DND-41 (cell line): ENCODE results near the gene ZNF789.
A peak's percentile ranks its signal among the peaks of the same experiment; 100 is the strongest.

Source experiments
- ATAC-seq: fragments of 200-7000 bp; cut with Tn5 transposase; 3 replicates; pipeline ENCODE4 v1.9.1; 2021; ENCODE audit warnings: low read depth; ENCODE audit not compliant: insufficient read depth
- DNase-seq: peaks from one replicate; pipeline ENCODE4 v3.0.0-alpha.2; 2020
- H2AFZ ChIP-seq: 2 replicates; pipeline ENCODE4 v1.6.0; 2012; ENCODE audit warnings: low read depth, low read length
- H3K27ac ChIP-seq: 2 replicates; pipeline ENCODE4 v1.5.1; 2012; ENCODE audit warnings: low read length, inconsistent platforms
- H3K27me3 ChIP-seq: fragments of 200-600 bp; sonication (generic); 2 replicates; pipeline ENCODE4 v1.6.0; 2012; ENCODE audit warnings: low read length, mild to moderate bottlenecking, inconsistent platforms; ENCODE audit not compliant: insufficient read depth, poor library complexity
- H3K36me3 ChIP-seq: 2 replicates; pipeline ENCODE4 v1.5.1; 2012; ENCODE audit warnings: low read length, inconsistent platforms; ENCODE audit not compliant: insufficient read depth
- H3K4me1 ChIP-seq: 2 replicates; pipeline ENCODE4 v1.5.1; 2012; ENCODE audit warnings: mild to moderate bottlenecking, low read length; ENCODE audit not compliant: insufficient read depth
- H3K4me2 ChIP-seq: 2 replicates; pipeline ENCODE4 v1.6.0; 2012; ENCODE audit warnings: mild to moderate bottlenecking, moderate library complexity, low read length, inconsistent platforms; ENCODE audit not compliant: insufficient read depth
- H3K4me3 ChIP-seq, 2 experiments: fragments of 200-600 bp in 1 of 2; shearing (Covaris generic) in 1 of 2; 2 replicates each; pipeline ENCODE4 v1.5.1; 2012 to 2016; ENCODE audit warnings: inconsistent platforms in 2 of 2, low read length in 2 of 2, mild to moderate bottlenecking in 2 of 2, low read depth in 1 of 2, moderate library complexity in 1 of 2
- H3K79me2 ChIP-seq: 2 replicates; pipeline ENCODE4 v1.6.0; 2012; ENCODE audit warnings: low read length, inconsistent platforms; ENCODE audit not compliant: insufficient read depth
- H3K9ac ChIP-seq: 2 replicates; pipeline ENCODE4 v1.6.0; 2012; ENCODE audit warnings: low read depth, mild to moderate bottlenecking, inconsistent platforms, low read length, moderate library complexity
- H3K9me3 ChIP-seq: 2 replicates; pipeline ENCODE4 v1.5.1; 2012; ENCODE audit warnings: low read length, moderate library complexity, mild to moderate bottlenecking, inconsistent platforms; ENCODE audit not compliant: insufficient read depth, severe bottlenecking
- H4K20me1 ChIP-seq: 2 replicates; pipeline ENCODE4 v1.6.0; 2012; ENCODE audit warnings: low read length; ENCODE audit not compliant: insufficient read depth
- CTCF ChIP-seq: IDR thresholded peaks from 2 replicates; pipeline ENCODE4 v1.5.1; 2012; ENCODE audit warnings: borderline replicate concordance, low read length, moderate library complexity, mild to moderate bottlenecking; ENCODE audit not compliant: poor library complexity, severe bottlenecking; ENCODE audit errors: extremely low read depth
- EZH2 ChIP-seq: IDR thresholded peaks from 3 replicates; pipeline ENCODE4 v1.6.1; 2012; ENCODE audit warnings: borderline replicate concordance, low read depth, mild to moderate bottlenecking, moderate library complexity, low read length, inconsistent platforms; ENCODE audit not compliant: severe bottlenecking

ZNF789 gene

GRCh38 chr7:99447943-99448342 is 24.7 kb upstream of the ZNF789 start:
- no peaks in the 10 kb centered on the region for H3K27me3 ChIP-seq
- peaks cover 39% of the 10 kb centered on the region for H3K79me2 ChIP-seq
- H4K20me1 ChIP-seq = peaks cover 29% of the 10 kb centered on the region
- no peak overlapping the region for H3K9ac ChIP-seq
- no peaks in the 10 kb centered on the region for H3K4me1 ChIP-seq
- no peak overlapping the region for H3K4me3 ChIP-seq
- peaks cover 92% of the 10 kb centered on the region for H3K36me3 ChIP-seq
- ATAC-seq (no peak), DNase-seq (no peak)
- no peaks in the 10 kb centered on the region for H3K9me3 ChIP-seq
- peak; percentile 34 for TF ChIP-seq CTCF
- no peak for TF ChIP-seq EZH2
- no peak overlapping the region for H3K4me2 ChIP-seq
- H2AFZ ChIP-seq = no peak overlapping the region
- H3K27ac ChIP-seq = no peak overlapping the region

- Histone ChIP-seq H3K4me1 (no peaks in the 10 kb centered on the region), H3K9ac (no peak overlapping the region), H3K9me3 (no peaks in the 10 kb centered on the region), H3K27ac (no peak overlapping the region), H3K79me2 (peaks cover 32% of the 10 kb centered on the region), H3K4me3 (no peak overlapping the region), H4K20me1 (peaks cover 37% of the 10 kb centered on the region), H2AFZ (no peak overlapping the region), H3K36me3 (peaks cover 92% of the 10 kb centered on the region), H3K4me2 (no peak overlapping the region), H3K27me3 (no peaks in the 10 kb centered on the region)
- no peak for ATAC-seq
- DNase-seq = no peak
- TF ChIP-seq CTCF (no peak), EZH2 (no peak)
Observed at GRCh38 chr7:99448855-99449254, 23.8 kb upstream of the ZNF789 start.

GRCh38 chr7:99449326-99449725 is 23.4 kb upstream of the ZNF789 start:
- H3K36me3 ChIP-seq = peaks cover 95% of the 10 kb centered on the region
- no peak overlapping the region for H3K4me3 ChIP-seq
- TF ChIP-seq EZH2 = no peak
- TF ChIP-seq CTCF = no peak
- H3K79me2 ChIP-seq = peaks cover 30% of the 10 kb centered on the region
- H3K27ac ChIP-seq = no peak overlapping the region
- no peak overlapping the region for H2AFZ ChIP-seq
- no peaks in the 10 kb centered on the region for H3K4me1 ChIP-seq
- DNase-seq = no peak
- no peaks in the 10 kb centered on the region for H3K27me3 ChIP-seq
- peaks cover 38% of the 10 kb centered on the region for H4K20me1 ChIP-seq
- no peak overlapping the region for H3K9ac ChIP-seq
- no peak for ATAC-seq
- no peak overlapping the region for H3K4me2 ChIP-seq
- no peaks in the 10 kb centered on the region for H3K9me3 ChIP-seq

GRCh38 chr7:99451936-99452335 is 20.8 kb upstream of the ZNF789 start:
- DNase-seq (no peak), ATAC-seq (no peak)
- no peak overlapping the region for H3K27ac ChIP-seq
- H3K4me1 ChIP-seq = no peaks in the 10 kb centered on the region
- peaks cover 56% of the 10 kb centered on the region for H4K20me1 ChIP-seq
- TF ChIP-seq EZH2 (no peak), CTCF (no peak)
- H3K9ac ChIP-seq = no peak overlapping the region
- no peaks in the 10 kb centered on the region for H3K9me3 ChIP-seq
- no peaks in the 10 kb centered on the region for H3K27me3 ChIP-seq
- no peak overlapping the region for H3K4me2 ChIP-seq
- H3K79me2 ChIP-seq = peaks cover 40% of the 10 kb centered on the region
- no peak overlapping the region for H3K4me3 ChIP-seq
- H2AFZ ChIP-seq = no peak overlapping the region
- peaks cover 96% of the 10 kb centered on the region for H3K36me3 ChIP-seq
